Left colon (tissue), 2 donors: ENCODE data around the gene ZNF281. TPM values are rescaled to one million over a fixed set of nuclear protein-coding genes. Genes with fewer than 3 reads are reported as not detected.
"Not testable (repeated sequence)": the region's sequence is repeated elsewhere in the genome, so short reads cannot be mapped to it uniquely, and the experiment has no call there.

Experiments
- ATAC-seq: fragments of 200-7000 bp; cut with Tn5 transposase; one replicate; pipeline ENCODE4 v1.9.1; 2020; ENCODE audit warnings: mild to moderate bottlenecking, moderate library complexity
- DNase-seq, 2 donors: peaks; one replicate each; pipeline ENCODE4 v3.0.0-alpha.2; 2020
- intact Hi-C, 2 donors: fragments of 100-400 bp; cut with DNase I in 1 of 2; cut with micrococcal nuclease in 1 of 2; formaldehyde crosslinking; loops; one replicate each; pipeline versions ENCODE4 v1.11.2 to v1.14.0; 2022; cut with DNase I, micrococcal nuclease
- total RNA-seq, 2 donors: library from RNA; stranded (reverse); fragmentation: NEBNext Ultra II Directional; extraction: Animal tissue kit (Norgen Biotek cat#: 25700); gene quantifications; one replicate each; pipeline ENCODE4 v1.2.1, GENCODE V29; 2021
- donor health status: DM: no; HTN: no; CAD: no.
- donor health status: DM: yes; HTN: yes; CAD: no.

The ZNF281 gene
- total RNA-seq, 2 donors from 2014 or later = 6.8 to 9.2 TPM

GRCh38 chr1:200435200-200435780 is 25.5 kb upstream of the ZNF281 start:
- intact Hi-C loops = no loop called here
- ATAC-seq = no peak
- no peak for DNase-seq

GRCh38 chr1:200433586-200433985 is 23.8 kb upstream of the ZNF281 start:
- intact Hi-C loops = no loop called here
- DNase-seq = no peak
- ATAC-seq = no peak

GRCh38 chr1:200432586-200432985 is 22.8 kb upstream of the ZNF281 start:
- no peak for DNase-seq
- intact Hi-C loops = no loop called here
- no peak for ATAC-seq

- ATAC-seq = no peak
These were observed 19.4 kb upstream of the ZNF281 start for GRCh38 chr1:200429221-200429751.

GRCh38 chr1:200428482-200429205 is 18.8 kb upstream of the ZNF281 start:
- DNase-seq = no peak
- intact Hi-C loops = no loop called here
- ATAC-seq = no peak

More at GRCh38 chr1:200429221-200429751, 19.4 kb upstream of the ZNF281 start:
- intact Hi-C loops = no loop called here
- no peak for DNase-seq

GRCh38 chr1:200427744-200428143 is 17.9 kb upstream of the ZNF281 start:
- DNase-seq (no peak), ATAC-seq (no peak)
- intact Hi-C loops = no loop called here

GRCh38 chr1:200426196-200426595 is 16.4 kb upstream of the ZNF281 start:
- intact Hi-C loops = no loop called here
- ATAC-seq (no peak), DNase-seq (no peak)

GRCh38 chr1:200423235-200423634 is 13.4 kb upstream of the ZNF281 start:
- DNase-seq (no peak), ATAC-seq (no peak)
- intact Hi-C loops = no loop called here

- ATAC-seq = no peak
- no peak for DNase-seq
- intact Hi-C loops = no loop called here
These were observed 12.4 kb upstream of the ZNF281 start for GRCh38 chr1:200422211-200422610.

- DNase-seq = peak in 1 of 2 donors; percentile 35
- intact Hi-C loops = no loop called here
- ATAC-seq = no peak
These were observed 6.2 kb upstream of the ZNF281 start for GRCh38 chr1:200415789-200416593.

GRCh38 chr1:200415227-200415626 is 5.4 kb upstream of the ZNF281 start:
- no peak for ATAC-seq
- intact Hi-C loops = no loop called here
- DNase-seq = no peak

- DNase-seq (no peak), ATAC-seq (no peak)
- intact Hi-C loops = no loop called here
These were observed 4.8 kb upstream of the ZNF281 start for GRCh38 chr1:200414657-200415056.

- intact Hi-C loops, ATAC-seq, DNase-seq: not testable (repeated sequence)
These were observed 3.9 kb upstream of the ZNF281 start for GRCh38 chr1:200413766-200414165.

- DNase-seq = no peak
- intact Hi-C loops = no loop called here
- no peak for ATAC-seq
These were observed 1.8 kb upstream of the ZNF281 start for GRCh38 chr1:200411406-200412257.

- intact Hi-C loops = no loop called here
- peak; percentile 25 to 45 for DNase-seq
These were observed 686 bp upstream of the ZNF281 start for GRCh38 chr1:200410566-200410878.

GRCh38 chr1:200409203-200409760 is 554 bp downstream of the ZNF281 start:
- intact Hi-C loops = no loop called here
- peak; percentile 49 to 59 for DNase-seq
- ATAC-seq = peak; percentile 38

More at GRCh38 chr1:200410566-200410878, 686 bp upstream of the ZNF281 start:
- ATAC-seq = peak; percentile 79

GRCh38 chr1:200406161-200406797 is 3.6 kb downstream of the ZNF281 start:
- intact Hi-C loops = no loop called here
- DNase-seq = no peak
- no peak for ATAC-seq

- no peak for ATAC-seq
- intact Hi-C loops = no loop called here
- DNase-seq = no peak
These were observed 4.6 kb downstream of the ZNF281 start for GRCh38 chr1:200405264-200405663.
